Dendritic cell treated with granulocyte-macrophage colony-stimulating factor and Interleukin-4, amounts not matched to agents 40 ng/mL and 50 ng/mL, for 4 days (primary cell): ENCODE results near the gene UNC13C.
A peak's percentile ranks its signal among the peaks of the same experiment; 100 is the strongest.

Source experiments
- H3K27ac Mint-ChIP-seq: one replicate; pipeline ENCODE4 v1.8.0; 2022; ENCODE audit warnings: mild to moderate bottlenecking, mixed read lengths
- H3K27me3 Mint-ChIP-seq: one replicate; pipeline ENCODE4 v1.8.0; 2022; ENCODE audit warnings: mild to moderate bottlenecking, mixed read lengths
- H3K36me3 Mint-ChIP-seq: one replicate; pipeline ENCODE4 v1.8.0; 2022; ENCODE audit warnings: low read depth, mixed read lengths
- H3K4me1 Mint-ChIP-seq: one replicate; pipeline ENCODE4 v1.8.0; 2022; ENCODE audit warnings: low read depth, mixed read lengths
- H3K4me3 Mint-ChIP-seq: one replicate; pipeline ENCODE4 v1.8.0; 2022; ENCODE audit warnings: mild to moderate bottlenecking, moderate library complexity, mixed read lengths
- H3K9me3 Mint-ChIP-seq: one replicate; pipeline ENCODE4 v1.8.0; 2022; ENCODE audit warnings: mixed read lengths
- intact Hi-C: fragments of 100-400 bp; cut with micrococcal nuclease; formaldehyde crosslinking; loops from one replicate; pipeline ENCODE4 v1.15.0; 2022

Gene UNC13C

GRCh38 chr15:54518156-54518882 is 540.1 kb downstream of the UNC13C start:
- no peaks in the 10 kb centered on the region for H3K36me3 Mint-ChIP-seq
- no peak overlapping the region for H3K27ac Mint-ChIP-seq
- peaks cover 20% of the 10 kb centered on the region for H3K4me1 Mint-ChIP-seq
- no peaks in the 10 kb centered on the region for H3K9me3 Mint-ChIP-seq
- H3K4me3 Mint-ChIP-seq = no peak overlapping the region
- no peaks in the 10 kb centered on the region for H3K27me3 Mint-ChIP-seq
- intact Hi-C loops = no loop called here

GRCh38 chr15:54519577-54519976 is 541.3 kb downstream of the UNC13C start:
- H3K9me3 Mint-ChIP-seq = no peaks in the 10 kb centered on the region
- intact Hi-C loops = no loop called here
- peak overlapping the region; percentile 4 for H3K4me3 Mint-ChIP-seq
- H3K4me1 Mint-ChIP-seq = peaks cover 20% of the 10 kb centered on the region
- H3K27ac Mint-ChIP-seq = peak overlapping the region; percentile 42
- no peaks in the 10 kb centered on the region for H3K27me3 Mint-ChIP-seq
- no peaks in the 10 kb centered on the region for H3K36me3 Mint-ChIP-seq

- Mint-ChIP-seq H3K4me1 (peaks cover 20% of the 10 kb centered on the region), H3K9me3 (no peaks in the 10 kb centered on the region), H3K36me3 (no peaks in the 10 kb centered on the region), H3K4me3 (no peak overlapping the region), H3K27me3 (no peaks in the 10 kb centered on the region), H3K27ac (peak overlapping the region; percentile 42)
- intact Hi-C loops = no loop called here
Measured at GRCh38 chr15:54520616-54521015, 542.4 kb downstream of the UNC13C start.

- H3K9me3 Mint-ChIP-seq = no peaks in the 10 kb centered on the region
- no peaks in the 10 kb centered on the region for H3K36me3 Mint-ChIP-seq
- peaks cover 20% of the 10 kb centered on the region for H3K4me1 Mint-ChIP-seq
- H3K27ac Mint-ChIP-seq = no peak overlapping the region
- H3K4me3 Mint-ChIP-seq = no peak overlapping the region
- intact Hi-C loops = no loop called here
- no peaks in the 10 kb centered on the region for H3K27me3 Mint-ChIP-seq
Measured at GRCh38 chr15:54521206-54521605, 543.0 kb downstream of the UNC13C start.

- H3K9me3 Mint-ChIP-seq = no peaks in the 10 kb centered on the region
- intact Hi-C loops = no loop called here
- no peaks in the 10 kb centered on the region for H3K27me3 Mint-ChIP-seq
- H3K4me1 Mint-ChIP-seq = no peaks in the 10 kb centered on the region
- H3K36me3 Mint-ChIP-seq = no peaks in the 10 kb centered on the region
- no peak overlapping the region for H3K4me3 Mint-ChIP-seq
- H3K27ac Mint-ChIP-seq = no peak overlapping the region
Measured at GRCh38 chr15:54528021-54528420, 549.8 kb downstream of the UNC13C start.

- Mint-ChIP-seq H3K4me3 (no peak overlapping the region), H3K27ac (no peak overlapping the region), H3K27me3 (no peaks in the 10 kb centered on the region), H3K36me3 (no peaks in the 10 kb centered on the region), H3K4me1 (no peaks in the 10 kb centered on the region), H3K9me3 (peaks cover 36% of the 10 kb centered on the region)
- intact Hi-C loops = no loop called here
Measured at GRCh38 chr15:54540721-54541120, 562.5 kb downstream of the UNC13C start.

- Mint-ChIP-seq H3K4me3 (no peak overlapping the region), H3K27ac (no peak overlapping the region), H3K4me1 (no peaks in the 10 kb centered on the region), H3K9me3 (peaks cover 14% of the 10 kb centered on the region), H3K36me3 (no peaks in the 10 kb centered on the region), H3K27me3 (no peaks in the 10 kb centered on the region)
- intact Hi-C loops = no loop called here
Measured at GRCh38 chr15:54547491-54547890, 569.2 kb downstream of the UNC13C start.

- Mint-ChIP-seq H3K36me3 (no peaks in the 10 kb centered on the region), H3K27ac (no peak overlapping the region), H3K9me3 (no peaks in the 10 kb centered on the region), H3K4me1 (no peaks in the 10 kb centered on the region), H3K27me3 (no peaks in the 10 kb centered on the region), H3K4me3 (no peak overlapping the region)
- intact Hi-C loops = no loop called here
Measured at GRCh38 chr15:54550954-54551353, 572.7 kb downstream of the UNC13C start.

- Mint-ChIP-seq H3K4me1 (peaks cover 7% of the 10 kb centered on the region), H3K4me3 (no peak overlapping the region), H3K27ac (no peak overlapping the region), H3K9me3 (no peaks in the 10 kb centered on the region), H3K36me3 (no peaks in the 10 kb centered on the region), H3K27me3 (no peaks in the 10 kb centered on the region)
- intact Hi-C loops = no loop called here
Measured at GRCh38 chr15:54556231-54556630, 578.0 kb downstream of the UNC13C start.

- Mint-ChIP-seq H3K4me3 (no peak overlapping the region), H3K4me1 (peaks cover 7% of the 10 kb centered on the region), H3K27me3 (no peaks in the 10 kb centered on the region), H3K36me3 (no peaks in the 10 kb centered on the region), H3K9me3 (no peaks in the 10 kb centered on the region), H3K27ac (peak overlapping the region; percentile 8)
- intact Hi-C loops = no loop called here
Measured at GRCh38 chr15:54559405-54560069, 581.3 kb downstream of the UNC13C start.

- H3K27me3 Mint-ChIP-seq = no peaks in the 10 kb centered on the region
- H3K27ac Mint-ChIP-seq = no peak overlapping the region
- H3K4me3 Mint-ChIP-seq = no peak overlapping the region
- intact Hi-C loops = no loop called here
- H3K4me1 Mint-ChIP-seq = peaks cover 7% of the 10 kb centered on the region
- no peaks in the 10 kb centered on the region for H3K9me3 Mint-ChIP-seq
- H3K36me3 Mint-ChIP-seq = no peaks in the 10 kb centered on the region
Measured at GRCh38 chr15:54560417-54560816, 582.2 kb downstream of the UNC13C start.

- Mint-ChIP-seq H3K9me3 (no peaks in the 10 kb centered on the region), H3K27me3 (no peaks in the 10 kb centered on the region), H3K36me3 (no peaks in the 10 kb centered on the region), H3K4me3 (no peak overlapping the region), H3K4me1 (peaks cover 7% of the 10 kb centered on the region), H3K27ac (no peak overlapping the region)
- intact Hi-C loops = no loop called here
Measured at GRCh38 chr15:54564166-54564565, 585.9 kb downstream of the UNC13C start.

- intact Hi-C loops = no loop called here
- H3K4me3 Mint-ChIP-seq = no peak overlapping the region
- no peaks in the 10 kb centered on the region for H3K36me3 Mint-ChIP-seq
- H3K4me1 Mint-ChIP-seq = peaks cover under 1% of the 10 kb centered on the region
- H3K27me3 Mint-ChIP-seq = no peaks in the 10 kb centered on the region
- H3K9me3 Mint-ChIP-seq = no peaks in the 10 kb centered on the region
- H3K27ac Mint-ChIP-seq = no peak overlapping the region
Measured at GRCh38 chr15:54566654-54567053, 588.4 kb downstream of the UNC13C start.

- Mint-ChIP-seq H3K27ac (no peak overlapping the region), H3K4me1 (peaks cover 5% of the 10 kb centered on the region), H3K9me3 (no peaks in the 10 kb centered on the region), H3K27me3 (no peaks in the 10 kb centered on the region), H3K4me3 (no peak overlapping the region), H3K36me3 (no peaks in the 10 kb centered on the region)
- intact Hi-C loops = no loop called here
Measured at GRCh38 chr15:54567408-54568035, 589.3 kb downstream of the UNC13C start.
